ENCODE measurements around the gene DYNC2H1. TPM values are rescaled to one million over a fixed set of nuclear protein-coding genes. Genes with fewer than 3 reads are reported as not detected.

The DYNC2H1 gene
- total RNA-seq, 3 donors from 2014 or later, result 2.3 to 12.4 (median 5.0) TPM

DNA sequence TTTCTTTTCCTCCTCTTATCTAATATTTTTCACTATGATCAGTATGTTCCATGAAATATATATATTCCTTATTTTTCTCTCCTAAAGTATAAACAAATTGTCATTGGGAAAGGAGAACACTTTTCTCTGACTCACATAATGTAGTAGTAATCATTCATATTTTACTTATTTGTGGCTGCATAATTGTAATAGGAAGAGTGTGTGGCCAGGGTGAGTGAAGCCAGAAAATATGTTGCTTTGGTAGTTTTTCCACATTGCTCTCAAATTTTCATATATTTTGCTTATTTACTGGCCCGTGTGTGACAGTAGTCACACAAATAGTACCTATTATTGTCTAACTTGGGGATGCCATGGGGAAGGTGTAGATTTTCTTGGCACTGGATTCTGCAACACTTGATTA, 172.1 kb downstream of the DYNC2H1 start:
- ATAC-seq (no peak), DNase-seq (no peak)
- Histone ChIP-seq H3K4me3 (no peak overlapping the region), H3K4me1 (ENCODE audit: low read depth) (no peaks in the 10 kb centered on the region), H3K9me3 (no peaks in the 10 kb centered on the region), H3K36me3 (ENCODE audit: low read depth) (no peaks in the 10 kb centered on the region)
- TF ChIP-seq, protein P1, sequence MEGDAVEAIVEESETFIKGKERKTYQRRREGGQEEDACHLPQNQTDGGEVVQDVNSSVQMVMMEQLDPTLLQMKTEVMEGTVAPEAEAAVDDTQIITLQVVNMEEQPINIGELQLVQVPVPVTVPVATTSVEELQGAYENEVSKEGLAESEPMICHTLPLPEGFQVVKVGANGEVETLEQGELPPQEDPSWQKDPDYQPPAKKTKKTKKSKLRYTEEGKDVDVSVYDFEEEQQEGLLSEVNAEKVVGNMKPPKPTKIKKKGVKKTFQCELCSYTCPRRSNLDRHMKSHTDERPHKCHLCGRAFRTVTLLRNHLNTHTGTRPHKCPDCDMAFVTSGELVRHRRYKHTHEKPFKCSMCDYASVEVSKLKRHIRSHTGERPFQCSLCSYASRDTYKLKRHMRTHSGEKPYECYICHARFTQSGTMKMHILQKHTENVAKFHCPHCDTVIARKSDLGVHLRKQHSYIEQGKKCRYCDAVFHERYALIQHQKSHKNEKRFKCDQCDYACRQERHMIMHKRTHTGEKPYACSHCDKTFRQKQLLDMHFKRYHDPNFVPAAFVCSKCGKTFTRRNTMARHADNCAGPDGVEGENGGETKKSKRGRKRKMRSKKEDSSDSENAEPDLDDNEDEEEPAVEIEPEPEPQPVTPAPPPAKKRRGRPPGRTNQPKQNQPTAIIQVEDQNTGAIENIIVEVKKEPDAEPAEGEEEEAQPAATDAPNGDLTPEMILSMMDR (IDR thresholded peaks at IDR 0.05), result no peak
- intact Hi-C loops (cut with DNase I, micrococcal nuclease), result no loop called here

GRCh38 chr11:103284260-103284659, 175.0 kb downstream of the DYNC2H1 start:
- intact Hi-C loops (cut with DNase I, micrococcal nuclease), result no loop called here
- no peak overlapping the region for H3K4me3 ChIP-seq
- no peaks in the 10 kb centered on the region for H3K4me1 ChIP-seq (ENCODE audit: low read depth)
- no peaks in the 10 kb centered on the region for H3K36me3 ChIP-seq (ENCODE audit: low read depth)
- TF ChIP-seq, protein P1 (IDR thresholded peaks at IDR 0.05), result no peak
- DNase-seq (no peak), ATAC-seq (no peak)
- H3K9me3 ChIP-seq, result no peaks in the 10 kb centered on the region

GRCh38 chr11:103294516-103294915, 185.3 kb downstream of the DYNC2H1 start:
- H3K9me3 ChIP-seq, result peaks cover 43% of the 10 kb centered on the region
- no peaks in the 10 kb centered on the region for H3K4me1 ChIP-seq (ENCODE audit: low read depth)
- intact Hi-C loops (cut with DNase I, micrococcal nuclease), result no loop called here
- ATAC-seq, result no peak
- no peaks in the 10 kb centered on the region for H3K36me3 ChIP-seq (ENCODE audit: low read depth)
- no peak for DNase-seq
- TF ChIP-seq, protein P1 (IDR thresholded peaks at IDR 0.05), result no peak
- no peak overlapping the region for H3K4me3 ChIP-seq

GRCh38 chr11:103295704-103296103, 186.5 kb downstream of the DYNC2H1 start:
- intact Hi-C loops (cut with DNase I, micrococcal nuclease), result no loop called here
- Histone ChIP-seq H3K9me3 (peaks cover 43% of the 10 kb centered on the region), H3K36me3 (ENCODE audit: low read depth) (no peaks in the 10 kb centered on the region), H3K4me3 (no peak overlapping the region), H3K4me1 (ENCODE audit: low read depth) (no peaks in the 10 kb centered on the region)
- DNase-seq (no peak), ATAC-seq (no peak)
- TF ChIP-seq, protein P1 (IDR thresholded peaks at IDR 0.05), result no peak

DNA sequence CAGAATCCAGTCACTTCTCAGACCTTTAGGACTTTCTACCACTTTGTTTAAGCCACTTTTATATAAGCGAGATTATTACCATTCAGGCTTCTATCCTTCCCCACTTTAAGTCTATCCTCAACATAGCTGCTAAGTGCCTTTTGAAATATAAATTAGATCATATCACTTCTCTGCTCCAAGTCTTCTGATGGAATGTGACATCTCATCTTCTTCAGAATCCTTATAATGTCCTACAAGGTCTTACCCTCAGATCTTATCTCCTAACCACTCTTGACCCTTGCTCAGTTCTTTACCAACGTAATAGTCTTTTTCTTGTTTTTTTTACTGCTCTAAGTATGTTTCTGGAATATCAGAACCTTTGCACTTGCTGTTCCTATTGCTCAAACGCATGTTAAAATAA, 188.7 kb downstream of the DYNC2H1 start:
- DNase-seq (no peak), ATAC-seq (no peak)
- Histone ChIP-seq H3K4me3 (no peak overlapping the region), H3K36me3 (ENCODE audit: low read depth) (no peaks in the 10 kb centered on the region), H3K9me3 (peaks cover 38% of the 10 kb centered on the region), H3K4me1 (ENCODE audit: low read depth) (no peaks in the 10 kb centered on the region)
- TF ChIP-seq, protein P1 (IDR thresholded peaks at IDR 0.05), result no peak
- intact Hi-C loops (cut with DNase I, micrococcal nuclease), result no loop called here

GRCh38 chr11:103315248-103315647, 206.0 kb downstream of the DYNC2H1 start:
- TF ChIP-seq, protein P1 (IDR thresholded peaks at IDR 0.05), result no peak
- ATAC-seq, result no peak
- H3K36me3 ChIP-seq (ENCODE audit: low read depth), result no peaks in the 10 kb centered on the region
- intact Hi-C loops (cut with DNase I, micrococcal nuclease), result no loop called here
- H3K4me1 ChIP-seq (ENCODE audit: low read depth), result no peaks in the 10 kb centered on the region
- DNase-seq, result no peak
- H3K4me3 ChIP-seq, result no peak overlapping the region
- no peaks in the 10 kb centered on the region for H3K9me3 ChIP-seq

Data from mucosa of descending colon (tissue), 3 donors.